HG03175 (cell line): ENCODE data around the gene VIPR2.
"Not testable (repeated sequence)": the region's sequence is repeated elsewhere in the genome, so short reads cannot be mapped to it uniquely, and the experiment has no call there.

ENCODE experiments used
- ATAC-seq: cut with Tn5 transposase; IDR thresholded peaks from one replicate; pipeline ENCODE4 v1.9.1; 2021; ENCODE audit warnings: mild to moderate bottlenecking, moderate library complexity; ENCODE audit not compliant: unreplicated experiment

The VIPR2 gene

DNA sequence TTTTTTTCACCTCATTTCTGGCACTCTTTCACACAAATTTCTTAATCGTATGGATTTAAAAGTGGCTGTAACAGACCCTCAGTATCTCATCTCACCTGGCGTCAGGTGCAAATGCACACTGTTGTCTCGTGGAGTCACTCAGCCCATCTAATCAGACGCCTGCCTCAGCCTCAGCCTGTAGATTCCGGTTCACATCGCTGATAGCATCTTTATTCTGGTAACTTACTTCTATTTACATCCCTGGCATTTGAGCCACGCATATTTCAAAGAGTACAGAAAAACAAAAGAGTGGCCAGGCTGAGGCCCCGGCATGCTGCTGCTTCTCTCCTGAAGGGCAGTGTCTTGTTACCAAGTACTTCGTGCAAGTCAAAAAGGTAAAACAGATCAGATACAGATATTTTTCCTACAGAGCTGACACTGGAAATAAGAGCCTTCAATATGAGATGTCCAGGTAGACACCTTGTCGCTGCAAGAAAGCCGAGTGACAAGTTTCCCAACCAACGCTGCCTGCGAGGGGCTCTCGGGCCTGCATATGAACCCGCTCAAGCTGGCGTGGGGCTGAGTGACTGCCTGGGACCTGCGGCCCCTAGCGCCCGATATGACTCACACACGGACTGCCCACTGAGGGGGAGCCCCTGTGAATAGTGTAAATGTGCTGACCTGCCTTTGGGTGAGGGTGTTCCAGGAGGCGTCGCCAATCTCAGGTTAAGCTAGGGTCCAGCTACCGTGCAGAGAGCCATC is 4.3 kb downstream of the VIPR2 start:
- no peak for ATAC-seq

GRCh38 chr7:159139639-159140038 is 5.0 kb downstream of the VIPR2 start:
- no peak for ATAC-seq

DNA sequence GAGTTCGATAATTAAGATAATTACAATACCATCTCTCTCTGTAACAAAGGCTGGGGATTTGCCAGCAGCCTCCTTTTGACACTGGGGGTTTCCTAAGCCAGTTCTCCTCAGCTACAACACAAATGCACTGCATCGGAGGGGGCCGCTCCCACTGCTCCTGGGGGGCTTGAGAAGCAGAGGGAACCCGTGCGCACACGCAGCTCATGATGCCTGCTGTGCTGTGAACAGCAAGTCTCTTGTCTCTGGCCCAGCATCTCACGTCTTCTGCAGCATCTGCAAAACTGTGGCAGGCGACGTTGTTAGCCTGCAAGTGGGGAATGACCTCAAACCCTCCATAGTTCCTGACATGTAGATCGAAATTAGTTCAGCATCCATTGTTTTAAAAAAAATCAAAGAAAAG is 5.5 kb downstream of the VIPR2 start:
- no peak for ATAC-seq

GRCh38 chr7:159138508-159138907 is 6.2 kb downstream of the VIPR2 start:
- no peak for ATAC-seq

- no peak for ATAC-seq
Observed at GRCh38 chr7:159137906-159138305, 6.8 kb downstream of the VIPR2 start.

DNA sequence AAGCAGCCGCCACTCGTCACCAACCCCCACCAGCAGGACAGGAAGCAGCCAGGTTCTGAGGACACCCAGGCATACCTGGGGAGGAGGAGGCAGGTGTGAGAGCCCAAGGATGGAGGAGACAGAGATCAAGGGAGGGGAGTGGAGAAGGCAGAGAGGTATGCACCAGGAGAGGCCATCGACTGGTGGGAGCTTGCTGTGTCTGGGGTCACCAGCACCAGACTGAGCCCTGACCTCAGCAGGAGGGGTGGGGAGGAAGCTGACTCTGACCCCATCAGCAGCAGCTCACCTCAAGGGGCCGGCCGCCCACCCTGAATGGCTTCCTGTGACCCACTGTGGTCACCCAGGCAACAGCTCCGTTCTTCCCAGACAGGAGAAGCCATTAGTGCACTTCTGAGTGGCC is 7.8 kb downstream of the VIPR2 start:
- no peak for ATAC-seq

- ATAC-seq: no peak
Observed at GRCh38 chr7:159136442-159136841, 8.2 kb downstream of the VIPR2 start.

GRCh38 chr7:159136013-159136412 is 8.7 kb downstream of the VIPR2 start:
- ATAC-seq: no peak

GRCh38 chr7:159132670-159133443 is 11.8 kb downstream of the VIPR2 start:
- not testable (repeated sequence) for ATAC-seq

DNA sequence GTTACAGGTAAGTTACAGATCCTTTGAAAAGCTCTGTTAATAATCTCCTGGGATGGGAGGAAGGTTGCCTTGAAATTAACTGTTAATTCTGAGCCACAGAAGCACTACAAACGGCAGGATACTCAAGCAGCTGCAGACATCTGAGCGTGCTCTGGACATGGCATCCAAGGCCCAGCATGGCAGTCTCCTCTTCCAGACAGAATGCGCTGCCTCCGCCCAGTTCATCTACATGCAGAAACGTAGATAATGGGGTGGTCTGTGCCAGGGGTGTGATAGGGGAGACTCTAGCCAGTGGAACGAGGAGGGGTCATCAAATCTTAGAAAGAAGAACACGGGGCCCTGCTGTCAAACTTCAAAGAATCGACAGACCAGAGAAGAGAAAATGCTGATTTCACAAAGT is 13.8 kb downstream of the VIPR2 start:
- ATAC-seq: no peak

- no peak for ATAC-seq
Observed at GRCh38 chr7:159130199-159130775, 14.4 kb downstream of the VIPR2 start.

DNA sequence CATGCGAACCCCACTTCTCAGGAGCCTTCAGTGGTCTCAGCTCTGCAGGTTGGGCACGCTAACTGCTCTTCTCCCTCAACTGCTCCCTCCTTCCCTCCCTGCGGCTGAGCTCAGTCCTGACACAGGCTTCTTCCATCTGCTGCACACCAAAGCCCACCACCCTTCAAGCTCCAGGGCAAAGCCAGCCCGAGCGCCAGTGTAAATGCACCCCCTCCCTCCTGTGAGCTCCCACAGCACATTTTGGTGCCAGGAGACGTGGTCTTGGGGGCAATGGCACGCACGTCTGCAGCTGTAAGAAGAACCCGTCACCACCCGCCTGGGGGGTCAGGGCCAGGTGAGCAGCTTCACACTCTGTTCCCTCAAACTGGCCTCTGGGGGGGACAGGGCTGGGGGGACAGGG is 15.9 kb downstream of the VIPR2 start:
- no peak for ATAC-seq

DNA sequence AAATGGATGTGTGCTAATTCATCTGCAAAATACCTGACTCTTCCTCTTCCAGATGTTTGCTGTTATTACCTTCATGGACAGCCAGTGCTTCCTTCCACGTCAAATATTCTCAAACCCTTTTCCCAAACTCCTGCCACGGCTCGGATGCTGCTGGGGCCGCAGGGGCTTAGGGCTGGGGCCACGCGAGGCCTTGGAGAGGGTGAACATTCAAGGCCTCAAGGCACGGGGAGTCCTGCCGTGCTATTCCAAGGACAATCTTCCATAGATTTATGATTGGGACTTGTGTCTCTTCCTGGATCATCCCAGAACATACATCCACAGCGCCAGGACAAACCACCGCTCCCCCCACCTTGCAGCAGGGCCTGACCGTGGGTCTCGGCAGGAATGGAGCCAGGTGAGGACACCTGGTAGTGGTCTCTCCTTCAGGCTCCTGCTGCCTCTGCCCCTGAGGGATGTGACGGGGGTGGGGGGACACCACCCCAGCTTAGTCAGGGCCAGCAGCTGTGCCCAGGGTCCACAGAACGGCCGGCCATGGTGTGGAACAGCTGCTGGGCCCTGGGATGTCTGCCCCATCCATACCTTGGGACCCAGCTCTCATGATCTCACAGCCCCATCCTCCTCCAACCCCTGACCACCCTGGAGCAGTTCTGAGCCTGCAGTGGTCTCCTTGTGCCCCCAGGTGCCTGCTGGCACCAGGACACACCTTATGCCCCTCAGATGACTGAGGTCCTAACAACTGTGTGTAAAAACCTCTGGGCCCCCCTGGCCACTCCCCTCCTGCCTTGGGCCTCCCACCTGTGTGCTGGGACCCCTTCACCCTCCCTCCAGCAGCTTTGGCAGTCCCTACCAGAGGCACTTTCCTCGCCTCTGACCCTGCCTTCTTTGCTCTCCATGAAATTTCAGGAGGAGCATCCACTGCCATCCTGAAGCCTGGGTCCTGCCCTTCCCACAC is 16.7 kb downstream of the VIPR2 start:
- no peak for ATAC-seq

- ATAC-seq: no peak
Observed at GRCh38 chr7:159126311-159127260, 18.1 kb downstream of the VIPR2 start.

- no peak for ATAC-seq
Observed at GRCh38 chr7:159125955-159126270, 18.8 kb downstream of the VIPR2 start.

- no peak for ATAC-seq
Observed at GRCh38 chr7:159125104-159125954, 19.3 kb downstream of the VIPR2 start.

DNA sequence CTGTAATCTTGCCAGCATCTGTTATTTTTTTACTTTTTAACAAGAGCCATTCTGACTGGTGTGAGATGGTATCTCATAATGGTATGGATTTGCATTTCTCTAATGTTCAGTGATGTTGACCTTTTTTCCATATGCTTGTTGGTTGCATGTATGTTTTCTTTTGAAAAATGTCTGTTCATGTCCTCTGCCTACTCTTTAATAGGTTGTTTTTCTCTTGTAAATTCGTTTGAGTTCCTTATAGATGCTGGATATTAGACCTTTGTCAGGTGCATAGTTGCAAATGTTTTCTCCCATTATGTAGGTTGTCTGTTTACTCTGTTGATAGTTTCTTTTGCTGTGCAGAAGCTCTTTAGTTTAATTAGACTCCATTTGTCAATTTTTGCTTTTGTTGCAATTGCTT is 20.9 kb downstream of the VIPR2 start:
- not testable (repeated sequence) for ATAC-seq

DNA sequence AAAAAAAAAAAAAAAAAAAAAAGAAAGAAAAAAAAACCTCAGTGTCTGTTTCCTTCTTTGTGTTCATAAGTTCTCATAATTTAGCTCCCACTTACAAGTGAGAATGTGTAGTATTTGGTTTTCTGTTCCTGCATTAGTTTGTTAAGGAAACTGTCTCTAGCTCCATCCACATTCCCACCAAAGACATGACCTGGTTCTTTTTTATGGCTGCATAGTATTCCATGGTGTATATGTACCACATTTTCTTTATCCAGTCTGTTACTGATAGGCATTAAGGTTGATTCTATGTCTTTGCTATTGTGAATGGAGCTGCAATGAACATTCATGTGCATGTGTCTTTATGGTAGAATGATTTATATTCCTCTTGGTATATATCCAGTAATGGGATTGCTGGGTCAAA is 21.4 kb downstream of the VIPR2 start:
- ATAC-seq: not testable (repeated sequence)

- no peak for ATAC-seq
Observed at GRCh38 chr7:159122276-159122675, 22.4 kb downstream of the VIPR2 start.
